ENCODE results near the gene ITGA11. TPM values are rescaled to one million over a fixed set of nuclear protein-coding genes. Genes with fewer than 3 reads are reported as not detected.

ITGA11 gene
- total and polyA plus RNA-seq, 2 experiments from 2014 or later: 0.03 to 0.40 TPM

- Histone ChIP-seq H3K4me3 (no peak overlapping the region), H3K27me3 (ENCODE audit: insufficient read depth) (no peaks in the 10 kb centered on the region), H2AFZ (no peak overlapping the region), H3K36me3 (ENCODE audit: insufficient read depth) (no peaks in the 10 kb centered on the region), H3K9me2 (ENCODE audit: insufficient read depth) (no peaks in the 10 kb centered on the region), H3K4me1 (ENCODE audit: insufficient read depth) (no peaks in the 10 kb centered on the region), H3K4me2 (no peak overlapping the region), H3F3A (replicated peaks; ENCODE audit: low read depth) (no peaks in the 10 kb centered on the region), H3K79me2 (replicated peaks; ENCODE audit: insufficient read depth) (no peaks in the 10 kb centered on the region), H4K20me1 (replicated peaks; ENCODE audit: insufficient read depth) (no peaks in the 10 kb centered on the region), H3K27ac (ENCODE audit: low read depth) (no peak overlapping the region)
- DNase-seq (ENCODE audit: low spot score) (no peak), ATAC-seq (no peak)
- TF ChIP-seq CREB1 (CRISPR knock-in tag; IDR thresholded peaks at IDR 0.05; ENCODE audit: low read depth) (no peak), ZNF331 (CRISPR knock-in tag; IDR thresholded peaks at IDR 0.05; ENCODE audit: low read depth) (no peak), STAT1 (IDR thresholded peaks at IDR 0.05; ENCODE audit: unreplicated experiment) (no peak), EZH2phosphoT487 (IDR thresholded peaks at IDR 0.05; ENCODE audit: unreplicated experiment) (no peak)
- TF ChIP-seq, protein P1, sequence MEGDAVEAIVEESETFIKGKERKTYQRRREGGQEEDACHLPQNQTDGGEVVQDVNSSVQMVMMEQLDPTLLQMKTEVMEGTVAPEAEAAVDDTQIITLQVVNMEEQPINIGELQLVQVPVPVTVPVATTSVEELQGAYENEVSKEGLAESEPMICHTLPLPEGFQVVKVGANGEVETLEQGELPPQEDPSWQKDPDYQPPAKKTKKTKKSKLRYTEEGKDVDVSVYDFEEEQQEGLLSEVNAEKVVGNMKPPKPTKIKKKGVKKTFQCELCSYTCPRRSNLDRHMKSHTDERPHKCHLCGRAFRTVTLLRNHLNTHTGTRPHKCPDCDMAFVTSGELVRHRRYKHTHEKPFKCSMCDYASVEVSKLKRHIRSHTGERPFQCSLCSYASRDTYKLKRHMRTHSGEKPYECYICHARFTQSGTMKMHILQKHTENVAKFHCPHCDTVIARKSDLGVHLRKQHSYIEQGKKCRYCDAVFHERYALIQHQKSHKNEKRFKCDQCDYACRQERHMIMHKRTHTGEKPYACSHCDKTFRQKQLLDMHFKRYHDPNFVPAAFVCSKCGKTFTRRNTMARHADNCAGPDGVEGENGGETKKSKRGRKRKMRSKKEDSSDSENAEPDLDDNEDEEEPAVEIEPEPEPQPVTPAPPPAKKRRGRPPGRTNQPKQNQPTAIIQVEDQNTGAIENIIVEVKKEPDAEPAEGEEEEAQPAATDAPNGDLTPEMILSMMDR (conservative IDR thresholded peaks at IDR 0.05; ENCODE audit: low read depth in 2 of 2): no peak
- TF ChIP-seq, protein P2, sequence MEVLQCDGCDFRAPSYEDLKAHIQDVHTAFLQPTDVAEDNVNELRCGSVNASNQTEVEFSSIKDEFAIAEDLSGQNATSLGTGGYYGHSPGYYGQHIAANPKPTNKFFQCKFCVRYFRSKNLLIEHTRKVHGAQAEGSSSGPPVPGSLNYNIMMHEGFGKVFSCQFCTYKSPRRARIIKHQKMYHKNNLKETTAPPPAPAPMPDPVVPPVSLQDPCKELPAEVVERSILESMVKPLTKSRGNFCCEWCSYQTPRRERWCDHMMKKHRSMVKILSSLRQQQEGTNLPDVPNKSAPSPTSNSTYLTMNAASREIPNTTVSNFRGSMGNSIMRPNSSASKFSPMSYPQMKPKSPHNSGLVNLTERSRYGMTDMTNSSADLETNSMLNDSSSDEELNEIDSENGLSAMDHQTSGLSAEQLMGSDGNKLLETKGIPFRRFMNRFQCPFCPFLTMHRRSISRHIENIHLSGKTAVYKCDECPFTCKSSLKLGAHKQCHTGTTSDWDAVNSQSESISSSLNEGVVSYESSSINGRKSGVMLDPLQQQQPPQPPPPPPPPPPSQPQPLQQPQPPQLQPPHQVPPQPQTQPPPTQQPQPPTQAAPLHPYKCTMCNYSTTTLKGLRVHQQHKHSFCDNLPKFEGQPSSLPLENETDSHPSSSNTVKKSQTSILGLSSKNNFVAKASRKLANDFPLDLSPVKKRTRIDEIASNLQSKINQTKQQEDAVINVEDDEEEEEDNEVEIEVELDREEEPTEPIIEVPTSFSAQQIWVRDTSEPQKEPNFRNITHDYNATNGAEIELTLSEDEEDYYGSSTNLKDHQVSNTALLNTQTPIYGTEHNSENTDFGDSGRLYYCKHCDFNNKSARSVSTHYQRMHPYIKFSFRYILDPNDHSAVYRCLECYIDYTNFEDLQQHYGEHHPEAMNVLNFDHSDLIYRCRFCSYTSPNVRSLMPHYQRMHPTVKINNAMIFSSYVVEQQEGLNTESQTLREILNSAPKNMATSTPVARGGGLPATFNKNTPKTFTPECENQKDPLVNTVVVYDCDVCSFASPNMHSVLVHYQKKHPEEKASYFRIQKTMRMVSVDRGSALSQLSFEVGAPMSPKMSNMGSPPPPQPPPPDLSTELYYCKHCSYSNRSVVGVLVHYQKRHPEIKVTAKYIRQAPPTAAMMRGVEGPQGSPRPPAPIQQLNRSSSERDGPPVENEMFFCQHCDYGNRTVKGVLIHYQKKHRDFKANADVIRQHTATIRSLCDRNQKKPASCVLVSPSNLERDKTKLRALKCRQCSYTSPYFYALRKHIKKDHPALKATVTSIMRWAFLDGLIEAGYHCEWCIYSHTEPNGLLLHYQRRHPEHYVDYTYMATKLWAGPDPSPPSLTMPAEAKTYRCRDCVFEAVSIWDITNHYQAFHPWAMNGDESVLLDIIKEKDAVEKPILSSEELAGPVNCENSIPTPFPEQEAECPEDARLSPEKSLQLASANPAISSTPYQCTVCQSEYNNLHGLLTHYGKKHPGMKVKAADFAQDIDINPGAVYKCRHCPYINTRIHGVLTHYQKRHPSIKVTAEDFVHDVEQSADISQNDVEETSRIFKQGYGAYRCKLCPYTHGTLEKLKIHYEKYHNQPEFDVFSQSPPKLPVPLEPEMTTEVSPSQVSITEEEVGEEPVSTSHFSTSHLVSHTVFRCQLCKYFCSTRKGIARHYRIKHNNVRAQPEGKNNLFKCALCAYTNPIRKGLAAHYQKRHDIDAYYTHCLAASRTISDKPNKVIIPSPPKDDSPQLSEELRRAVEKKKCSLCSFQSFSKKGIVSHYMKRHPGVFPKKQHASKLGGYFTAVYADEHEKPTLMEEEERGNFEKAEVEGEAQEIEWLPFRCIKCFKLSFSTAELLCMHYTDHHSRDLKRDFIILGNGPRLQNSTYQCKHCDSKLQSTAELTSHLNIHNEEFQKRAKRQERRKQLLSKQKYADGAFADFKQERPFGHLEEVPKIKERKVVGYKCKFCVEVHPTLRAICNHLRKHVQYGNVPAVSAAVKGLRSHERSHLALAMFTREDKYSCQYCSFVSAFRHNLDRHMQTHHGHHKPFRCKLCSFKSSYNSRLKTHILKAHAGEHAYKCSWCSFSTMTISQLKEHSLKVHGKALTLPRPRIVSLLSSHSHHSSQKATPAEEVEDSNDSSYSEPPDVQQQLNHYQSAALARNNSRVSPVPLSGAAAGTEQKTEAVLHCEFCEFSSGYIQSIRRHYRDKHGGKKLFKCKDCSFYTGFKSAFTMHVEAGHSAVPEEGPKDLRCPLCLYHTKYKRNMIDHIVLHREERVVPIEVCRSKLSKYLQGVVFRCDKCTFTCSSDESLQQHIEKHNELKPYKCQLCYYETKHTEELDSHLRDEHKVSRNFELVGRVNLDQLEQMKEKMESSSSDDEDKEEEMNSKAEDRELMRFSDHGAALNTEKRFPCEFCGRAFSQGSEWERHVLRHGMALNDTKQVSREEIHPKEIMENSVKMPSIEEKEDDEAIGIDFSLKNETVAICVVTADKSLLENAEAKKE (CRISPR knock-in tag; IDR thresholded peaks at IDR 0.05): no peak
- TF ChIP-seq, protein P3, sequence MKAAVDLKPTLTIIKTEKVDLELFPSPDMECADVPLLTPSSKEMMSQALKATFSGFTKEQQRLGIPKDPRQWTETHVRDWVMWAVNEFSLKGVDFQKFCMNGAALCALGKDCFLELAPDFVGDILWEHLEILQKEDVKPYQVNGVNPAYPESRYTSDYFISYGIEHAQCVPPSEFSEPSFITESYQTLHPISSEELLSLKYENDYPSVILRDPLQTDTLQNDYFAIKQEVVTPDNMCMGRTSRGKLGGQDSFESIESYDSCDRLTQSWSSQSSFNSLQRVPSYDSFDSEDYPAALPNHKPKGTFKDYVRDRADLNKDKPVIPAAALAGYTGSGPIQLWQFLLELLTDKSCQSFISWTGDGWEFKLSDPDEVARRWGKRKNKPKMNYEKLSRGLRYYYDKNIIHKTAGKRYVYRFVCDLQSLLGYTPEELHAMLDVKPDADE (IDR thresholded peaks at IDR 0.05): no peak
- Mint-ChIP-seq H3K9me3 (no peaks in the 10 kb centered on the region), H3K27ac (no peak overlapping the region), H3K27me3 (ENCODE audit: insufficient read depth, low read depth, poor library complexity) (peaks cover 15% of the 10 kb centered on the region), H3K4me1 (peaks cover 5% of the 10 kb centered on the region), H3K4me3 (no peak overlapping the region), H3K36me3 (ENCODE audit: low read depth) (no peaks in the 10 kb centered on the region)
Observed at GRCh38 chr15:68369931-68370767, 61.8 kb downstream of the ITGA11 start.

Data from GM23338 (cell line).